Brain pericyte (primary cell): ENCODE data around the gene SLC6A4.

Experiments
- DNase-seq: peaks from one replicate; pipeline ENCODE4 v3.0.0-alpha.2; 2012; ENCODE audit warnings: low read depth, low spot score

The SLC6A4 gene

GRCh38 chr17:30235386-30236296, at the start of gene SLC6A4:
Gene SLC6A4, minus strand, starts transcription at chr17:30235697. Its CDS starts 13,739 bp downstream, at chr17:30221958.
- DNase-seq = no peak

DNA sequence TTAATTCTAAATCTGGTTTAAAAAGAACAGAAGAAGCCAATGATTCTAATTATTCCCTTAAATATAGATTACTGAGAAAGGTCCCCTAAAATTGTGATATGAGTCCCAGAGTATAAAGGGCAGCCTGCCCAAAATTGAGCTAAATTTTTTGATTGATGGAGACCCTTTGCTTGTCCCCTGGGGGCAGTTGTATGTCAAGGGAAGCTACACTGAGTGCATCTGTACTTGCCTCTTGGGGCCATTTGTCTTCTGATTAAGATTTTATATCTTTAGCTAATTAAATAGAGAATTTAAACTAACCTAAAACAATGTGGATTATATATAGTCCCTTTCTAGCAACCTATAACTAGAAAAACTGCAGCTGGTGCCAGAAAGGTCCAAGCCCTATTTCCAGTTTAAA, 43.7 kb upstream of the SLC6A4 start:
- DNase-seq = no peak

- no peak for DNase-seq
These were observed 42.5 kb upstream of the SLC6A4 start for GRCh38 chr17:30278032-30278431.

DNA sequence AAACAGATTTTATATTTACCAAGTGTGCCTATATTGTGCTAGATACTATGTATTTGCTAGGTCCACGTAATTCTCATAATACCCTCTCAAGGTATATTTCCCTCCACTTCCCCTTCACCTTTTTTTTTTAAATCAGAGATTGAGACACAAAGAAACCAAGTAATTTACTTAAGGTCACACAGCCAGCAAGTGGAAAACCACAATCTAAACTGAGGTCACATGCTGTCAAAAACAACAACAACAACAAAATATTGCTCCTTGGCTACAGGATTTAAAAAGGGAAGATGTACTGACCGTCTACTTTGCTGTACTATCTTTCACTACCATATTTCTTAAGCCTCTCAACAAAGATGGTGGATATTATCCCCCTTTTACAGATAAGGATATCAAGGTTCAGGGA, 40.4 kb upstream of the SLC6A4 start:
- DNase-seq = no peak

GRCh38 chr17:30274887-30275286, 39.4 kb upstream of the SLC6A4 start:
- no peak for DNase-seq

DNA sequence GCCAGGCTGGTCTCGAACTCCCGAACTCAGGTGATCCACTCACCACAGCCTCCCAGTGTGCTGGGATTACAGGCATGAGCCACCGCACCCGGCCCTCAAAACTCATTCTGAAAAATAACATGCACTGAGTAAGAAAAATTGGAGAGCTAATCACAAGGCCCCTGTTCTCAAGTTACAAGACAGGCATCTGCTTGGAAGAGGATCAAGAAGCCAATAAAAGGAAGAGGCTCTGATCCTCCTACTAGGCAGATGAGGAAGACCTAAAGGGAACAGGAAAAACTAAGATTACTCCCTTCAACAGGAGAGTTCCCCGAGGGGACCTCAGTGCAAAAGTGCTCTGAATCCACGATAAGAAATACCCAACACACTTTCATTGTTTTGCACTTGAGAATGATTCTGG, 37.9 kb upstream of the SLC6A4 start:
- DNase-seq = no peak

GRCh38 chr17:30271102-30271501, 35.6 kb upstream of the SLC6A4 start:
- peak; percentile 92 for DNase-seq

- DNase-seq = no peak
These were observed 32.1 kb upstream of the SLC6A4 start for GRCh38 chr17:30267625-30268024.

- DNase-seq = no peak
These were observed 28.2 kb upstream of the SLC6A4 start for GRCh38 chr17:30263552-30264333.

DNA sequence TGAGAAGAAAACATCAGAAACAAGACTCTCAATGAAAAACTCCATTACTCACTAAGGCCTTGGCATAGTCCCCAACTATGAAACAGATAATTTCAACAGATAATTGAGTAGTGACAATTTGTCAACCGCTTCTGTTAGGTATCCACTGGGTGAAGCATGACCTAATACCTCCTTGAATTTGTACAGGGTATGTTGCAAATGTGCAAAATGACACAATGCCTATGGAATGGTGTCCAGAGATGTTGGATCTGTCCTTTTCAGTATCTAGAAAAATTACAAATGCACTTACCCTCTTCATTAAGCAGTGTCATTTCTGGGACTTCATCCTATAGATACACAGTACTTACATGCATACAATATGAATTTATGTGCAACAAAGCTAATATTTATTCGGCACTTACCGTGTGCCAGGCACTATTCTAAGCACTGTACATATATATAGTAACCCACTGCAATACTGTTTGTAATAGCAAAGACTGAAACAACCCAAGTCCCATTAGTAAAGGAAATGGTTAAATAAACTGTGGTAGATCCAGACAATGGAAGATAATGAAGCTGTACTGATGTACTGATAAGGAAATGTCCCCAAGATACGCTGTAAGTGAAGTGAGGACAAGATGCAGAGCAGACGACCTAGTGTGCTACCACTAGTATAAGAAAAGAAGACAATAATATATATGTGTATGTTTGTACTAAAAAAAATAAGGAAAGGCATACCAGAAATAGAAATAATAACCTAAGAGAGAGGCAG, 21.4 kb upstream of the SLC6A4 start:
- DNase-seq = no peak

DNA sequence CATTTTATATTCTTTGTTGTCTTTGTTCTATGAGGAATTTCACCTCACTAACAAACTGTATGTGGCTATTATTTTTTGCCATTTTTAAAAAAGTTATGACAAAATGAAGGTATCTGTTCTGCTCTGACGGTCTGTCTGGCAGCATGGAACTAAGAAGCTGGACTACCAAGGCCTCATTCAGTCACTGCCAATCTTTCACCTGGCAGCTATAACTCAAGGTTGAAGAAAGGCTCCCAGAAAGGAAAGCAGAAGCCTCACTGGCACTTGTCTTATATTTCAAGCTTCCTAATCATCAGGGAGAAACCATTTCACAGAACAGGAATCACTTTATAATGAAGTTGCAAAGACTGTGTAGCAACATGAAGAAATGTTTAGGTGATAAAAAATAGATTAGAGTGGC, 18.7 kb upstream of the SLC6A4 start:
- DNase-seq = no peak

GRCh38 chr17:30253312-30253711, 17.8 kb upstream of the SLC6A4 start:
- no peak for DNase-seq

GRCh38 chr17:30251931-30252330, 16.4 kb upstream of the SLC6A4 start:
- no peak for DNase-seq

- no peak for DNase-seq
These were observed 14.0 kb upstream of the SLC6A4 start for GRCh38 chr17:30249460-30249859.

DNA sequence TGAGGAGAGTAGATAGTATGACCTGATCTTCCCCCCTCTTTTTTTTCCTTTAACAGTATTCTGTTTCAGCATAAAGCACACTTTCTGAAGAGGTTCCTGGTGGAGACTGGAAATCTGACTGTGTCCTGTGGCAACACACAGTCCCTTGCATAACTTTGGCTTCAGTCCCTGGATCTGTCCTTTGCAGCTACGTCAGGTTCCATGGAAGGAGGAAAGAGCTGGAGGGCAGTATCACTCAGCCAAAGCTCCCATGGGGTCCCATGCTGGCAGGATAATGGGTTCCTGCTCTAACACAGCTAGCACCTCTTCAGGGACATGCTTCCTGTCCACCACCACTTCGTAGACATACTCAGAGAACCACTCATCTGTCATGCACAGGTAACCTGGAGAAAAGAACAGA, 13.3 kb upstream of the SLC6A4 start:
- no peak for DNase-seq

DNA sequence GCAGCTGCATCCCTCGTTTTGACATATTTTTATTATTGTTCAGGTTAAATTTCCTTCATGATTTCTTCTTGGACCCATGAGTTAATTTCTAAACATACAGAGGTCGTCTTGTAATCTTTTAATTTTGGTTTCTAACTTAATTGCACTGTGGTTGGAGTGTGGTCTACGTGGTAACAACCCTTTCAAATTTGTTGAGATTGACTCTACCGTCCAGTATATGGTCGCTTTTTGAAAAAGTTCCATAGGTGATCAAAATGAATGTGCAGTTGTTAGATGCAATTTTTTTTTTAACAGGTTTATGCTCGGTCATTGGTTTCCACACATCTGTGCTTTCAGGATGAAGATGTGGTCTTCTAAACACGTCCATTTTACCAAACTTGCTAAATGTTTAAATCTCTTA, 11.0 kb upstream of the SLC6A4 start:
- no peak for DNase-seq

DNA sequence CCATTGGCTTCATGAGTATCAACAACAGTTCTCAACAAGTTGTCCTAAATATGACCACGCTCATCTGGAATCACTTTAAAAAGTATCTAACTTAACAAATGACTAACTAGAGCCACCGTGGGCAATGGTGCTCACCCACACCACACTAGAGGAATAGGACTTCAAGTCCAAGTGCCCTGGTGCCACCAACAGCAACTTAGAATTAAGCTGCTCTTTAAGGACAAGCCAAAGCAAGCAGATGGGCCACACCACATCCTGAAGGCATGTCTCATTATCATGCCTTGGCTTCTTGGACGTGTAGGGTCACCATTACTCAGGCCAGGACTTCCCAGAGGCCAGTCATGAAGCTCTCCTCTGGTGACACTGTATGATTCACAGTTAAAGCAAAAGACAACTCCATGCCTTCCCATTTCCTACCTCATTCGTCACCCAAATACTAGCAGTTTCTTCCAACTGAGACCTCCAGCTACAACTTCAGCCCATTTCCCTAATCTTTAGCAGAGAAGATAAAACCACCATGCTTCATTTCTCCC, 9.4 kb upstream of the SLC6A4 start:
- DNase-seq = no peak

DNA sequence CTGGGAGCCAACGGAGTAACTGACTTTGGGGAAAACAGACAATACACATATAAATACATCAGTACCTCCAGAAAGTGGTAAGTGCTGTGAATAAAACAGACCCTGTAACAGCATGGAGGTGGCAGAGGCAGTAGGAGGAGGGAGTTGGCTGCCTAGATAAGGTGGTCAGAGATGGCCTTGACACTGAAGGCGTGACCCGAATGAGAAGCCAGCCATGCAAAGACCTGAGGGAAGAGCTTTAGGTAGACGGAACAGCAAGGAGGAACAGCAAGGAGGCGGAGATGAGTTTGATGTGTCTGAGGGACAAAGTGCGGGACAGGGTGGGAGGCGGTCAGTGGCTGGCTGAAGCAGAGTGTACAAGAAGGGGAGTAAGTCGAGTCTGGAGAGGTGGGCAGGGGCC, 8.1 kb upstream of the SLC6A4 start:
- DNase-seq = no peak

- DNase-seq = no peak
These were observed 7.5 kb upstream of the SLC6A4 start for GRCh38 chr17:30243002-30243401.

DNA sequence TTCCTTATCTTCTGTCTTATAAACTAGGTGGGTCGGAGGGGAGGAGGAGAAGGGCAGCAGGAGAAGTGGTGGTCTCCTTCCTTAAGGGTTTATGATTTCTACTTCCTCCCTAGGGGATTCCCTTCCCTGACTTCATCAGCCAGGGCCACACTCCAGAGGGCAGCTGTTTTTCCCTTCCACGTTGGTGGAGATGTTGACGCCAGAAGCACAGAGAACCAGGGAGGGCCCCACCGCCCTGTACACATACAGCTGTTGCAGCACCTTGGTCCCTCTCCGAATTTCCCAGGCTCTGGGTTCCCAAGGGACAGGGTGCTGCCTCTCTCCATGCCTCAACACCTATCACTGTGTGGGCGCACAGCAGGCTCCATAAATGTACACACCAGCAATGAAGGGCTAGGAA, 5.6 kb upstream of the SLC6A4 start:
- no peak for DNase-seq

GRCh38 chr17:30240177-30240576, 4.7 kb upstream of the SLC6A4 start:
- no peak for DNase-seq

GRCh38 chr17:30239089-30239462, 3.6 kb upstream of the SLC6A4 start:
- no peak for DNase-seq
